H9 (cell line): ENCODE measurements around the gene GNAS. TPM values are rescaled to one million over a fixed set of nuclear protein-coding genes. Genes with fewer than 3 reads are reported as not detected.

ENCODE experiments used
- DNase-seq: peaks from one replicate; pipeline ENCODE4 v3.0.0-alpha.2; 2017
- H2AFZ ChIP-seq: one replicate; pipeline ENCODE4 v1.6.1; 2013; ENCODE audit warnings: mild to moderate bottlenecking, low read length, control low read depth, moderate library complexity
- H2AK5ac ChIP-seq: 2 replicates; pipeline ENCODE4 v1.6.1; 2013; ENCODE audit warnings: low read length, control low read depth, mixed read lengths; ENCODE audit not compliant: insufficient read length
- H2BK120ac ChIP-seq: one replicate; pipeline ENCODE4 v1.6.1; 2013; ENCODE audit warnings: low read depth, mild to moderate bottlenecking, low read length, control low read depth, inconsistent platforms; ENCODE audit not compliant: poor library complexity, severe bottlenecking
- H2BK12ac ChIP-seq: 2 replicates; pipeline ENCODE4 v1.6.1; 2013; ENCODE audit warnings: low read length, control low read depth, mixed read lengths, low read depth; ENCODE audit not compliant: insufficient read length
- H2BK15ac ChIP-seq: 2 replicates; pipeline ENCODE4 v1.6.1; 2013; ENCODE audit warnings: low read depth, low read length, control low read depth
- H2BK20ac ChIP-seq: one replicate; pipeline ENCODE4 v1.6.1; 2013; ENCODE audit warnings: low read depth, mild to moderate bottlenecking, low read length, control low read depth, inconsistent platforms; ENCODE audit not compliant: poor library complexity, severe bottlenecking
- H2BK5ac ChIP-seq: 2 replicates; pipeline ENCODE4 v1.6.1; 2013; ENCODE audit warnings: low read length, control low read depth, mixed read lengths; ENCODE audit not compliant: insufficient read length
- H3K14ac ChIP-seq: 2 replicates; pipeline ENCODE4 v1.6.1; 2013; ENCODE audit warnings: low read length, control low read depth; ENCODE audit not compliant: insufficient read depth
- H3K18ac ChIP-seq: 2 replicates; pipeline ENCODE4 v1.6.1; 2013; ENCODE audit warnings: low read depth, mild to moderate bottlenecking, mixed read lengths, low read length, control low read depth; ENCODE audit not compliant: insufficient read length
- H3K23ac ChIP-seq: 2 replicates; pipeline ENCODE4 v1.6.1; 2013; ENCODE audit warnings: low read length, control low read depth, mixed read lengths, low read depth; ENCODE audit not compliant: insufficient read length
- H3K23me2 ChIP-seq: 2 replicates; pipeline ENCODE4 v1.6.1; 2013; ENCODE audit warnings: low read depth, mild to moderate bottlenecking, mixed read lengths, low read length, control low read depth; ENCODE audit not compliant: insufficient read length, poor library complexity, severe bottlenecking
- H3K27ac ChIP-seq: 2 replicates; pipeline ENCODE4 v1.5.1; 2013; ENCODE audit warnings: low read length, control low read depth, mixed read lengths, low read depth; ENCODE audit not compliant: insufficient read length
- H3K27me3 ChIP-seq: 2 replicates; pipeline ENCODE4 v1.6.1; 2013; ENCODE audit warnings: low read length, control low read depth, inconsistent platforms; ENCODE audit not compliant: insufficient read depth
- H3K4ac ChIP-seq: 2 replicates; pipeline ENCODE4 v1.6.1; 2013; ENCODE audit warnings: low read depth, mild to moderate bottlenecking, control low read depth, inconsistent platforms, low read length, moderate library complexity
- H3K4me1 ChIP-seq: 2 replicates; pipeline ENCODE4 v1.6.1; 2013; ENCODE audit warnings: low read length, control low read depth, inconsistent platforms; ENCODE audit not compliant: insufficient read depth
- H3K4me2 ChIP-seq: 2 replicates; pipeline ENCODE4 v1.6.1; 2013; ENCODE audit warnings: low read length, control low read depth, mixed read lengths; ENCODE audit not compliant: insufficient read length, insufficient read depth
- H3K56ac ChIP-seq: 2 replicates; pipeline ENCODE4 v1.6.1; 2013; ENCODE audit warnings: low read depth, mild to moderate bottlenecking, mixed read lengths, low read length, control low read depth; ENCODE audit not compliant: insufficient read length
- H3K79me1 ChIP-seq: 2 replicates; pipeline ENCODE4 v1.6.1; 2013; ENCODE audit warnings: low read depth, mild to moderate bottlenecking, moderate library complexity, low read length, control low read depth, inconsistent platforms; ENCODE audit not compliant: insufficient read depth, poor library complexity, severe bottlenecking
- H3K79me2 ChIP-seq: 2 replicates; pipeline ENCODE4 v1.6.1; 2013; ENCODE audit warnings: low read length, control low read depth, inconsistent platforms; ENCODE audit not compliant: insufficient read depth
- H3K9ac ChIP-seq: 2 replicates; pipeline ENCODE4 v1.6.1; 2013; ENCODE audit warnings: low read length, control low read depth, mixed read lengths; ENCODE audit not compliant: insufficient read length; ENCODE audit errors: extremely low read depth
- H3K9me3 ChIP-seq: one replicate; pipeline ENCODE4 v1.6.1; 2013; ENCODE audit warnings: low read depth, low read length, inconsistent platforms; ENCODE audit not compliant: control insufficient read depth
- H3T11ph ChIP-seq: one replicate; pipeline ENCODE4 v1.6.1; 2013; ENCODE audit warnings: mild to moderate bottlenecking, low read length, control low read depth, inconsistent platforms
- H4K20me1 ChIP-seq: one replicate; pipeline ENCODE4 v1.6.1; 2013; ENCODE audit not compliant: control insufficient read depth, insufficient read length, insufficient read depth
- H4K5ac ChIP-seq: 2 replicates; pipeline ENCODE4 v1.6.1; 2013; ENCODE audit warnings: low read depth, mild to moderate bottlenecking, mixed read lengths, low read length, control low read depth; ENCODE audit not compliant: insufficient read length
- H4K8ac ChIP-seq: replicated peaks from 2 replicates; pipeline ENCODE4 v1.6.1; 2013; ENCODE audit warnings: low read length, control low read depth, mixed read lengths, low read depth; ENCODE audit not compliant: insufficient read length
- H4K91ac ChIP-seq: 2 replicates; pipeline ENCODE4 v1.6.1; 2013; ENCODE audit warnings: low read depth, mild to moderate bottlenecking, moderate library complexity, mixed read lengths, low read length, control low read depth; ENCODE audit not compliant: insufficient read length
- H3K27ac Mint-ChIP-seq, 3 experiments: 2 replicates in 2 of 3; 3 replicates in 1 of 3; pipeline ENCODE4 v1.8.0; 2020 to 2021; ENCODE audit warnings: mixed read lengths in 3 of 3, mild to moderate bottlenecking in 1 of 3, moderate library complexity in 1 of 3
- H3K27me3 Mint-ChIP-seq: 2 replicates; pipeline ENCODE4 v1.8.0; 2021; ENCODE audit warnings: low read depth, mild to moderate bottlenecking, moderate library complexity, mixed read lengths
- H3K36me3 Mint-ChIP-seq, 3 experiments: 2 replicates in 2 of 3; 3 replicates in 1 of 3; pipeline ENCODE4 v1.8.0; 2020 to 2021; ENCODE audit warnings: low read depth in 3 of 3, mixed read lengths in 3 of 3; ENCODE audit not compliant: insufficient read depth in 1 of 3
- H3K4me1 Mint-ChIP-seq, 2 experiments: 2 replicates each; pipeline ENCODE4 v1.8.0; 2020; ENCODE audit warnings: mixed read lengths in 2 of 2
- H3K4me3 Mint-ChIP-seq, 2 experiments: 2 replicates in 1 of 2; 3 replicates in 1 of 2; pipeline ENCODE4 v1.8.0; 2020 to 2021; ENCODE audit warnings: mild to moderate bottlenecking in 2 of 2, mixed read lengths in 2 of 2, moderate library complexity in 1 of 2
- H3K9me3 Mint-ChIP-seq, 2 experiments: 2 replicates in 1 of 2; 3 replicates in 1 of 2; pipeline ENCODE4 v1.8.0; 2020; ENCODE audit warnings: mild to moderate bottlenecking in 2 of 2, mixed read lengths in 2 of 2, moderate library complexity in 1 of 2
- CTCF ChIP-seq: fragments of 200-600 bp; sonication (generic); conservative IDR thresholded peaks from 3 replicates; pipeline ENCODE4 v1.8.0; 2021; ENCODE audit warnings: antibody characterized with exemption, mild to moderate bottlenecking
- WGBS: extraction: QIAGEN DNeasy Blood & Tissue Kit; methylation state at CpG from one replicate; pipeline ENCODE4 v1.1.7; 2013; ENCODE audit warnings: missing lambda C conversion rate, low lambda C conversion rate, mixed read lengths; ENCODE audit not compliant: insufficient read length; ENCODE audit errors: extremely low coverage; 5-methylcytosine and 5-hydroxymethylcytosine counted together
- total RNA-seq: library from RNA; stranded (reverse); gene quantifications from 2 replicates; pipeline ENCODE4 v1.2.1, GENCODE V29; 2021

Gene GNAS
- total RNA-seq, 1 experiment from 2014 or later: 920 TPM

GRCh38 chr20:58906894-58907293, 54.4 kb downstream of the GNAS start:
- peaks cover 8% of the 10 kb centered on the region; the same call in 1 of the 2 replicates for H3K79me2 ChIP-seq
- H4K20me1 ChIP-seq: no peaks in the 10 kb centered on the region
- H3K4me3 Mint-ChIP-seq: no peak overlapping the region

More at GRCh38 chr20:58906894-58907293, 54.4 kb downstream of the GNAS start:
- H2BK20ac ChIP-seq: no peak overlapping the region
- H3K56ac ChIP-seq: no peak overlapping the region
- DNase-seq: no peak
- H2BK5ac ChIP-seq: no peak overlapping the region
- Mint-ChIP-seq H3K27ac (peak overlapping the region in 2 of 3 experiments; percentile 23 to 66; a peak in 2 of 7 replicates), H3K9me3 (no peaks in the 10 kb centered on the region), H3K4me1 (peaks cover 4 to 7% of the 10 kb centered on the region in 2 experiments), H3K27me3 (no peaks in the 10 kb centered on the region), H3K36me3 (peaks cover 73 to 93% (median 90%) of the 10 kb centered on the region in 3 experiments; a peak in 6 of 7 replicates)
- no peaks in the 10 kb centered on the region for H3K9me3 ChIP-seq
- no peak overlapping the region for H4K8ac ChIP-seq
- H2BK12ac ChIP-seq: no peak overlapping the region
- H4K91ac ChIP-seq: no peak overlapping the region
- H3K79me1 ChIP-seq: no peaks in the 10 kb centered on the region
- no peaks in the 10 kb centered on the region for H3K27me3 ChIP-seq
- no peak overlapping the region for H2AFZ ChIP-seq
- H3K18ac ChIP-seq: no peak overlapping the region
- H3K4me2 ChIP-seq: no peak overlapping the region
- H3K14ac ChIP-seq: no peak overlapping the region
- H4K5ac ChIP-seq: no peak overlapping the region
- no peak overlapping the region for H3K4ac ChIP-seq
- no peak overlapping the region for H2AK5ac ChIP-seq
- no CpG with 5 or more reads among the region's 3 CpGs for WGBS
- H2BK15ac ChIP-seq: no peak overlapping the region
- no peak overlapping the region for H3K9ac ChIP-seq
- no peaks in the 10 kb centered on the region for H3K23me2 ChIP-seq
- no peak overlapping the region for H3T11ph ChIP-seq
- no peak for TF ChIP-seq CTCF
- H3K23ac ChIP-seq: no peak overlapping the region
- H3K27ac ChIP-seq: no peak overlapping the region
- H3K4me1 ChIP-seq: no peaks in the 10 kb centered on the region
- no peak overlapping the region for H2BK120ac ChIP-seq
